HEK293 (cell line): Measurements from ENCODE around the gene PCSK1.

Experiments
- CTCF ChIA-PET: fragments of 350-600 bp; formaldehyde crosslinking; extraction: SDS; loops from one replicate; lab custom pipeline; 2021; ENCODE audit warnings: antibody characterized with exemption; lab: Yijun Ruan, JAX
- POLR2A ChIA-PET: fragments of 300-600 bp; formaldehyde crosslinking; extraction: SDS; loops from one replicate; lab custom pipeline; 2020; ENCODE audit warnings: antibody characterized with exemption, inconsistent platforms; lab: Yijun Ruan, JAX
- H3K27ac ChIP-seq: fragments of 200-500 bp; sonication (Bioruptor generic); 2 replicates; pipeline ENCODE4 v1.5.1; 2014; ENCODE audit warnings: low read depth, low read length, control low read depth, inconsistent platforms; ENCODE audit errors: extremely low read depth
- H3K36me3 ChIP-seq, 2 experiments: fragments of 200-500 bp in 1 of 2; sonication (Bioruptor generic) in 1 of 2; 1 replicate in 1 of 2; 2 replicates in 1 of 2; pipeline ENCODE4 v1.5.1; 2014 to 2017; ENCODE audit warnings: inconsistent platforms in 2 of 2, low read length in 2 of 2; ENCODE audit not compliant: control insufficient read depth in 2 of 2, insufficient read depth in 1 of 2
- H3K4me1 ChIP-seq: fragments of 200-500 bp; sonication (Bioruptor generic); 2 replicates; pipeline ENCODE4 v1.5.1; 2014; ENCODE audit warnings: mild to moderate bottlenecking, low read length, inconsistent platforms; ENCODE audit not compliant: control insufficient read depth, insufficient read depth
- H3K4me3 ChIP-seq: 2 replicates; pipeline ENCODE4 v1.5.1; 2011; ENCODE audit warnings: low read depth, mild to moderate bottlenecking, control low read depth, low read length, moderate library complexity
- H3K9me3 ChIP-seq: fragments of 200-500 bp; sonication (Bioruptor generic); 2 replicates; pipeline ENCODE4 v1.5.1; 2014; ENCODE audit warnings: low read depth, low read length, inconsistent platforms; ENCODE audit not compliant: control insufficient read depth, insufficient read depth
- GLI4 ChIP-seq: fragments of 450-650 bp; formaldehyde crosslinking; IDR thresholded peaks from 2 replicates; pipeline ENCODE4 v1.5.1; 2016; ENCODE audit warnings: missing biosample characterization, missing genetic modification characterization
- HIC1 ChIP-seq: fragments of 450-650 bp; formaldehyde crosslinking; IDR thresholded peaks from 2 replicates; pipeline ENCODE4 v1.5.1; 2016; ENCODE audit warnings: missing biosample characterization, missing genetic modification characterization
- INSM2 ChIP-seq: fragments of 450-650 bp; formaldehyde crosslinking; IDR thresholded peaks from 2 replicates; pipeline ENCODE4 v1.5.1; 2016; ENCODE audit warnings: missing biosample characterization, missing genetic modification characterization
- KLF1 ChIP-seq: fragments of 450-650 bp; formaldehyde crosslinking; IDR thresholded peaks from 2 replicates; pipeline ENCODE4 v1.5.1; 2016; ENCODE audit warnings: missing biosample characterization, missing genetic modification characterization
- MEIS1 ChIP-seq: sonication (generic); formaldehyde crosslinking; IDR thresholded peaks from 2 replicates; pipeline ENCODE4 v1.8.1; 2022; ENCODE audit warnings: missing genetic modification reagents, mild to moderate bottlenecking, borderline replicate concordance
- RBAK ChIP-seq: fragments of 450-650 bp; formaldehyde crosslinking; IDR thresholded peaks from 2 replicates; pipeline ENCODE4 v1.5.1; 2016; ENCODE audit warnings: missing biosample characterization, missing genetic modification characterization
- YY1 ChIP-seq: fragments of 450-650 bp; formaldehyde crosslinking; IDR thresholded peaks from 2 replicates; pipeline ENCODE4 v1.5.1; 2018; ENCODE audit warnings: missing biosample characterization, missing genetic modification characterization
- ZFHX2 ChIP-seq: fragments of 450-650 bp; formaldehyde crosslinking; conservative IDR thresholded peaks from 2 replicates; pipeline ENCODE4 v1.5.1; 2016; ENCODE audit warnings: missing biosample characterization, missing genetic modification characterization
- ZFP69B ChIP-seq: fragments of 450-650 bp; formaldehyde crosslinking; IDR thresholded peaks from 2 replicates; pipeline ENCODE4 v1.5.1; 2016; ENCODE audit warnings: missing biosample characterization, missing genetic modification characterization
- ZNF112 ChIP-seq: fragments of 450-650 bp; formaldehyde crosslinking; IDR thresholded peaks from 2 replicates; pipeline ENCODE4 v1.5.0; 2017; ENCODE audit warnings: missing biosample characterization, missing genetic modification characterization
- ZNF138 ChIP-seq: fragments of 450-650 bp; formaldehyde crosslinking; IDR thresholded peaks from 2 replicates; pipeline ENCODE4 v1.5.1; 2016; ENCODE audit warnings: missing biosample characterization, missing genetic modification characterization, borderline replicate concordance
- ZNF140 ChIP-seq: fragments of 450-650 bp; formaldehyde crosslinking; IDR thresholded peaks from 2 replicates; pipeline ENCODE4 v1.5.1; 2016; ENCODE audit warnings: missing biosample characterization, missing genetic modification characterization
- ZNF157 ChIP-seq: fragments of 450-650 bp; formaldehyde crosslinking; IDR thresholded peaks from 2 replicates; pipeline ENCODE4 v1.5.1; 2016; ENCODE audit warnings: missing biosample characterization, missing genetic modification characterization
- ZNF16 ChIP-seq: fragments of 450-650 bp; formaldehyde crosslinking; IDR thresholded peaks from 2 replicates; pipeline ENCODE4 v1.5.1; 2016; ENCODE audit warnings: low read depth, missing biosample characterization, missing genetic modification characterization
- ZNF184 ChIP-seq: fragments of 450-650 bp; IDR thresholded peaks from 2 replicates; pipeline ENCODE4 v1.5.1; 2018; ENCODE audit warnings: missing biosample characterization, mild to moderate bottlenecking, missing genetic modification characterization
- ZNF2 ChIP-seq: fragments of 450-650 bp; formaldehyde crosslinking; IDR thresholded peaks from 2 replicates; pipeline ENCODE4 v1.5.1; 2016; ENCODE audit warnings: missing biosample characterization, missing genetic modification characterization
- ZNF202 ChIP-seq: fragments of 450-650 bp; formaldehyde crosslinking; IDR thresholded peaks from 2 replicates; pipeline ENCODE4 v1.5.1; 2016; ENCODE audit warnings: missing biosample characterization, missing genetic modification characterization, borderline replicate concordance
- ZNF280C ChIP-seq: fragments of 450-650 bp; formaldehyde crosslinking; IDR thresholded peaks from 2 replicates; pipeline ENCODE4 v1.5.1; 2016; ENCODE audit warnings: missing biosample characterization, missing genetic modification characterization
- ZNF362 ChIP-seq: fragments of 450-650 bp; formaldehyde crosslinking; IDR thresholded peaks from 2 replicates; pipeline ENCODE4 v1.5.1; 2016; ENCODE audit warnings: missing biosample characterization, missing genetic modification characterization
- ZNF449 ChIP-seq: fragments of 450-650 bp; formaldehyde crosslinking; IDR thresholded peaks from 2 replicates; pipeline ENCODE4 v1.5.1; 2017; ENCODE audit warnings: missing biosample characterization, mild to moderate bottlenecking, missing genetic modification characterization, moderate library complexity
- ZNF513 ChIP-seq: fragments of 450-650 bp; IDR thresholded peaks from 2 replicates; pipeline ENCODE4 v1.5.1; 2018; ENCODE audit warnings: missing biosample characterization, missing genetic modification characterization
- ZNF645 ChIP-seq: fragments of 450-650 bp; formaldehyde crosslinking; IDR thresholded peaks from 2 replicates; pipeline ENCODE4; 2016; ENCODE audit warnings: missing biosample characterization, missing genetic modification characterization
- ZNF677 ChIP-seq: fragments of 450-650 bp; IDR thresholded peaks from 2 replicates; pipeline ENCODE4 v1.5.0; 2018; ENCODE audit warnings: missing biosample characterization, mild to moderate bottlenecking, missing genetic modification characterization, moderate library complexity

Gene PCSK1

GRCh38 chr5:96434201-96434645, 1.2 kb upstream of the PCSK1 start (continued):
- TF ChIP-seq KLF1 (tag by site-specific recombination) (no peak), ZNF362 (tag by site-specific recombination) (no peak), ZNF280C (tag by site-specific recombination) (no peak), ZNF16 (tag by site-specific recombination) (peak; percentile 62; the same call in 1 of the 2 replicates), ZNF140 (tag by site-specific recombination) (no peak)

- H3K36me3 ChIP-seq: no peaks in the 10 kb centered on the region
- H3K9me3 ChIP-seq: no peaks in the 10 kb centered on the region
- ChIA-PET CTCF (interaction anchor here (0.6 to 2.3 kb wide), 4 partner anchors 87 to 170 kb away, joined by 4 to 8 read pairs (median 4); no protein-coding TSS in a partner anchor), POLR2A (interaction anchor here (0.5 to 1.2 kb wide), 3 partner anchors 10 to 18 kb away, joined by 3 to 8 read pairs (median 4); no protein-coding TSS in a partner anchor)
- peak overlapping the region; percentile 47 for H3K4me3 ChIP-seq
- H3K27ac ChIP-seq: peak overlapping the region; percentile 89
- peaks cover 22% of the 10 kb centered on the region for H3K4me1 ChIP-seq
- peak; percentile 98 for TF ChIP-seq ZNF449 (tag by site-specific recombination)
- no peak for TF ChIP-seq ZNF677 (tag by site-specific recombination)
- no peak for TF ChIP-seq ZNF513 (tag by site-specific recombination)
- TF ChIP-seq ZNF645 (tag by site-specific recombination): no peak
- no peak for TF ChIP-seq RBAK (tag by site-specific recombination)
- TF ChIP-seq HIC1: no peak
- TF ChIP-seq ZNF112 (tag by site-specific recombination): no peak
- TF ChIP-seq GLI4 (tag by site-specific recombination): no peak
- TF ChIP-seq ZNF138: no peak
- no peak for TF ChIP-seq ZFHX2 (tag by site-specific recombination)
- TF ChIP-seq YY1 (tag by site-specific recombination): 0 out of 2 replicates have a peak, but pooled peaks have one; percentile 29
- no peak for TF ChIP-seq ZNF184
- no peak for TF ChIP-seq ZFP69B (tag by site-specific recombination)
- no peak for TF ChIP-seq ZNF202 (tag by site-specific recombination)
- TF ChIP-seq ZNF157 (tag by site-specific recombination): no peak
- no peak for TF ChIP-seq INSM2
- TF ChIP-seq MEIS1 (CRISPR knock-in tag): no peak
- TF ChIP-seq ZNF2 (tag by site-specific recombination): no peak
These were observed 607 bp downstream of the PCSK1 start for GRCh38 chr5:96432216-96433065.
